Fibroblast of skin of right quadriceps (primary cell): ENCODE measurements around the gene RFX1.
"Not testable (repeated sequence)": the region's sequence is repeated elsewhere in the genome, so short reads cannot be mapped to it uniquely, and the experiment has no call there.

Experiments
- DNase-seq: peaks from one replicate; pipeline ENCODE4 v3.0.0-alpha.2; 2013

RFX1 gene

DNA sequence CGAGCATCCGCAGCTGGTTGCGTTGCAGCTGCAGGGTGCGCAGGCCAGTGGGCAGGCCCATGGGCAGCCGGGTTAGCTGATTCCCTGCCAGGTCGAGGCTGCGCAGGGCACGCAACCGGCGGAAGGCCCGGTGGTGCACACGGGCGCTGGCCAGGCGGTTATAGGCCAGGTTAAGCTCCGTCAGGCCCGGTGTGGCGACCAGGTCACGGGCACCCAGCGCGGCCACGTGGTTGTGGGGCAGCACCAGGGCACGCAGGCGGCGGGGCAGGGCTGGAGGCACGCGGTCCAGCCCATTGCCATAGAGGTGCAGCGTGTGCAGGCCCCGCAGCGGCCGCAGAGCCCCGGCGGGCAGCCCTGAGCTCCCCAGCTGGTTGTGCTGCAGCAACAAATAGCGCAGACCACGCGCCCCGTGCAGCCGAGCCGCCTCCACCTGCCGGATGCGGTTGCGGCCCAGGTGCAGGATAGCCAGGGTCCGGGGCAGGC is 73.2 kb downstream of the RFX1 start:
- DNase-seq = no peak

DNA sequence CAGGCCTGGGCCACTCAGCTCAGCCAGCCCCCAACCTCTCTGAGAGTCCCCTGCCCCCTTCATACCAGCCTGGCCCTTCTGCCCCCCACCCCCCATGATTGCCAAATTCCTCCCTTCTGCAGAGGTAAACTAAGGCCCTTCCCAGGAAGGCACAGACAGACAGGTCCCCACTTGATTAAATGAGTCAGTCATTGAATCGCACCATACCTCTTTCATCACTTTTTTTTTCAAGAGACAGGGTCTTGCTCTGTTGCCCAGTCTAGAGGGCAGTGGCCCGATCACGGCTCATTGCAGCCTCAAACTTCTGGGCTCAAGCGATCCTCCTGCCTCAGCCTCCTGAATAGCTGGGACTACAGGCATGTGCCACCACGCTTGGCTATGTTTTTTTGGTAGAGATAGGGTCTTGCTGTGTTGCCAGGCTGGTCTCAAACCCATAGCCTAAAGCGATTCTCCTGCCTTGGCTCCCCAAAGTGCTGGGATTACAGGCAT is 73.9 kb downstream of the RFX1 start:
- no peak for DNase-seq

DNA sequence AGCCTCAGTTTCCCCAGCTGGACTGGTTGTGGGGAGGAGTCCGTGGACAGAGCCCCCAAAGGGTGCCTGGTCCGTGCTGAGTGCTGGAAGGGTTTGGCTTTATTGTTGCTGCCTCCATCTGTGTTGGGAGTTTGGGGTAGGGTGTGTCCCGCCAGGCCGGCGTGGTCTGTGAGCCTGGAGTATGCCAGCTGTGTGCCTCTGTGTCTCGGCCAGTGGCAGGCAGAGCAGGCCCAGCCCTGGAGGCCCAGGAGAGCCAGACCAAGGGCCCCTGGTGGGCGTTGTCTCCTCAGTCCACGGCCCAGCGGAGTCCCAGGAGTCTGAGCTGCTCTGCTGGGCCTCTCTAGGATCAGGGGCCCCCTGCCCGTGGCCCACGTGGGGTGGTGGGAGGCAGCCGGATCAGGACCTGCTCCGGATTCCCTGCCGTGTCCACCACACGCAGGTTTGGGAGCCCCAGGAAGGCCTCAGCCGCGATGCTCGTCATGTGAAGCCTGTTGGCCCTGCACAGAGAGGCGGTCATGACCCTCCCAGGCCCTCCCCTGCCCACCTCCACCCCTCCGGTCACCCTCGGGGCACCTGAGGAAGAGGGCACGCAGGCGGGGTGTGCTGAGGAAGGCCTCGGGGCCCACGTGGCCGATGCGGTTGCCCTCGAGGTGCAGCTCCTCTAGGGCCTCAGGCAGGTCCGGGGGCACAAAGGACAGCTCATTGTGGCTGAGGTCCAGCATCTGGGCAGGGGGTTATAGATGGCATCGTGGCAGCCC is 74.5 kb downstream of the RFX1 start:
- no peak for DNase-seq

DNA sequence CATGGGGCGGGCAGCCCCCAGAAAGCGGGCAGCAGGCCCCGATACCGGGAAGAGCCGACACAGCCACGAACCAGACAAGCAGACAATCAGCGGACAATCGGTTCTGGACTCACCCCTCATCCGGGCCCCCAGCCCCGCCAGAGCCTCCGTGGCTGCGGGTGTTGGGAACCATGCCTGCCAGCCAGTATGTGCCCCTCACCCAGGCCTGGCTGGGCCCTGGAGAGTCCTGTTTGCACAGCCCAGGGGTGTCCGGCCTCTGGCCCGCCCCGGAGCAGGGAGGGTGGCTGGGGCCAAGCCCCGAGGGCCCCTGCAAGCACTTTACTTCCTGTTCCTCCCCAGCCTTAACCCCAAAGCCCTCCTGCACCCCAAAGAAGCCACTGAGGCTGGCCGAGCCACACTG is 75.7 kb downstream of the RFX1 start:
- DNase-seq = no peak

DNA sequence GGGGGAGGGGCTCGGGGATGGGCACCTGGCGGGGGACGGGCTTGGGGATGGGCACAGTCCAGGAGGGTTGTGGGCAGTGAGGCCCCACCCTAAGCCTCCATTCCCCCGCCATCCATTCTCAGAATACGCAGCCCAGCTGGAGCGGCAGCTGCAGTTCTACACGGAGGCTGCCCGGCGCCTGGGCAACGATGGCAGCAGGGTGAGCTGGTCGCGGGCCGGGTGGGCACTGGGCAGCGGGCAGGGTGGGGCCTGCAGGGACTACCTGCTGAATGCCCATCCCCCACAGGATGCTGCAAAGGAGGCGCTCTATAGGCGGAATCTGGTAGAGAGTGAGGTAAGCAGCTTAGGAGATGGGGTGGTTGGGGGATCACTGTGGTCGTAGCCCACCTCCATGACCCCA is 76.2 kb downstream of the RFX1 start:
- no peak for DNase-seq

DNA sequence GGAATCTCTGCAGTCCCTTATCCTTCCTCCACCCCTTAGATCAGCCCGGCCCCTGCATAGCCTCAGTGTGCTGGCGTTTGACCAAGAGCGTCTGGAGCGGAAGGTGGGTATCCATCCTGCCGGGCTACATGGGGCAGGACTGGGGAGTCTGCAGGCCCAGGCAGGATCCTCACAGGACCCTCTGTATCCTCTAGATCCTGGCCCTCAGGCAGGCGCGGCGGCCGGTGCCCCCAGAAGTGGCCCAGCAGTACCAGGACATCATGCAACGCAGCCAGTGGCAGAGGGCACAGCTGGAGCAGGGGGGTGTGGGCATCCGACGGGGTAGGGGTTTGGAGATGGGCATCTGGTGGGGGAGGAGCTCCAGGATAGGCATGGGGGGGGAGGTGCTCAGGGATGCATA is 76.8 kb downstream of the RFX1 start:
- no peak for DNase-seq

DNA sequence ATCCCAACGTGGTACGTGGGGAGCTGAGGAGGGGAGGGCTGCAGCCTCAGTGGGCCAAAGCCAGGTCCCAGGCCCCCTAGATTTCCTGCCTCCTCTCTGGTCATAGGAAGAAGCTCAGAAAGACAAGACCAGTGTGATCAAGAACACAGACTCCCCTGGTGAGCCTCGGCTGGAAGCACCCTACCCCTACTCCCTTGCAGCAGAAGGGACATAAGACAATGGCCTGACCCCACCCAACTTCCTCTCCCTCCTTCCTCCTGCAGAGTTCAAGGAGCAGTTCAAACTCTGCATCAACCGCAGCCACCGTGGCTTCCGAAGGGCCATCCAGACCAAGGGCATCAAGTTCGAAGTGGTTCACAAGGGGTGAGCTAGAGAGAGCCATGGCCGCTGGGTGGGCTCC is 79.4 kb downstream of the RFX1 start:
- no peak for DNase-seq

DNA sequence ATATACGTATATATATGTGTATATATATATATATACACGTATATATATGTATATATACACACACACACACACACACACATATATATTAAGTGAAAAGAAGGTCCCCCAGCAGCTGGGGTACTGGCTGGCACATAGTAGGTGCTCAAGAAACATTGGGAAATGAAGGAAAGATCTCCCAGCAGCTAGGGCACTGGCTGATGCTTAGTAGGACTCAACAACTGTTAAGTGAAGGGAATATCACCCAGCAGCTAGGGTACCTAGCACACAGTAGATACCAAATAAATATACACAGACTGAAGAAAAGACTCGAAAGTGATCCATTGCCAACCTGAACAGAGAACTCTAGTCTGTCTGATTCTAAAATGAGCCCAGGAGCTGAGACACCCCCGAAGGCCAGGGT is 80.1 kb downstream of the RFX1 start:
- DNase-seq = no peak

DNA sequence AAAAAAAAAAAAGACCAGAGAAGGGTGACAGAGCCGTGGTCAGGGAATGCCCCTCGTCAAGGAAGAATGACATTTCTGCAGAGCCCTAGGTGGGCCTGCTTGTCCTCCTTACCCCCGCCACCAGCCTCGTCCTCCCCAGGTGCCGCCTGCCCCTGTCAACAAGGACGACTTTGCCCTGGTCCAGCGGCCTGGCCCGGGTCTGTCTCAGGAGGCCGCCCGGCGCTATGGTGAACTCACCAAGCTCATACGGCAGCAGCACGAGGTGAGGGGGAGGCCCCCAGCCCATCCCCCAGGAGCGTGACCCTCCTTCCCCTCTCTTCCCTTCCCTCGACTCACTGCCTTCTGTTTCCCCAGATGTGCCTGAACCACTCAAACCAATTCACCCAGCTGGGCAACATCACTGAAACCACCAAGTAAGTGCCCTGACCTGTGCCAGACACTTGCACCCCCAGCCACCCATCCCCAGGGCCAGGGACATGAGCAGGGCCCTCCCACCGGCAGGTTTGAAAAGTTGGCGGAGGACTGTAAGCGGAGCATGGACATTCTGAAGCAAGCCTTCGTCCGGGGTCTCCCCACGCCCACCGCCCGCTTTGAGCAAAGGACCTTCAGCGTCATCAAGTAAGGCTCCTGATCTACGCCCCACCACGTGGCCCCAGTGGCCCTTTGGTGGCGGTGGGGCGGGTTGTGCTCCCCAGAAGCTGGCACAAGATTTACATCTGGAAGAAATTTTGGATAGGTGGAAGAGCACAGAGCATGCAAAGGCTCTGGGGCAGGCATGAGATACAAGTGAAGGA is 82.7 kb downstream of the RFX1 start:
- DNase-seq = no peak

DNA sequence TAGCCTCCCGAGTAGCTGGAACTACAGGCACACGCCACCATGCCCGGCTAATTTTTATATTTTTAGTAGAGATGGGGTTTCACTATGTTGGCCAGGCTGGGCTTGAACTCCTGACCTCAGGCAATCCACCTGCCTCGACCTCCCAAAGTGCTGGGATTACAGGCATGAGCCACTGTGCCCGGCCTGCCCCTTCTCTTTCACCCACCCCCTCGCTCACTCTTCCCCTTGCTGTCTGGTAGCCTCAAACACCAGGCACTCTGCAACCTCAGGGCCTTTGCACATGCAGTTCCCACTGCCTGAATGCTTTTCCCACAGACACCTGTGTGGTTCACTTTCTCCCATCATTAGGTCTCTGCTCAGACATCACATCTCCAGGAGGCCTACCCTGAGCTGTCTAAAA is 84.0 kb downstream of the RFX1 start:
- not testable (repeated sequence) for DNase-seq

DNA sequence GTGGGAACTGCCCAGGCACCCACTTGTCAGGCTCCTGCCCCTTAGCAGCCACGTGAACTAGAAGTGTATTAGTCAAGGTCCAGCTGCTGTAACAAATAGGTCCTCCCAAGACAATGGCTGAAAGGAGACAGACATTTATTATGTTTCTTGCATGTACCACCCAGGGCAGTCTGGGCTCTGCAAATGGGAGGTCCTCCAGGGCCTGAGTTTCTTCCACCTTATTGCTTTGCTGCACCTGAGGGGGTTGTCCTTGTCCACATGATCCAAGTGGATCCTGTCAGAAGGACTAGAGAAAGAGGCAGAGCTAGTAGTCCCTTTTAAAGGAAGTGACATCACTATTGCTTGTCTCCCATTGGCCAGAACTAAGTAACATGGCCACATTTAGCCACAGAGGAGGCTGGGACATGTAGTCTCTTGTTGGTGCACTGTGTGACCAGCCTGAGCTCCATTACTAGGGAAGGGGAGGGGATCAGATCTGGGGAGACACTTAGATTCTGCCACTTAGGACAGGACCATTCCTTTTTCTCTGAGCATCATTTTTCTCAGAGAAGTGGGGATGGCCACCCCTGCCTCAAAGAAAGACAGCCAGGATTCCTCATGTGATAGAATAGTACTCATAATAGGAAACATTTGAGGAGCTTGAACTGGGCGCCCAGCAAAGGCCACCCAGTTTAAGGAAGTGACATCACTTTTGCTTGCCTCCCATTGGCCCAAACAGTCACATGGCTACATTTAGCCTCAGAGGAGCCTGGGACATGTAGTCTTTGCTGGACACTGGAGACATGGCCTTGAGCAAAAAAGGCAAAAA is 85.0 kb downstream of the RFX1 start:
- DNase-seq = peak; percentile 54

DNA sequence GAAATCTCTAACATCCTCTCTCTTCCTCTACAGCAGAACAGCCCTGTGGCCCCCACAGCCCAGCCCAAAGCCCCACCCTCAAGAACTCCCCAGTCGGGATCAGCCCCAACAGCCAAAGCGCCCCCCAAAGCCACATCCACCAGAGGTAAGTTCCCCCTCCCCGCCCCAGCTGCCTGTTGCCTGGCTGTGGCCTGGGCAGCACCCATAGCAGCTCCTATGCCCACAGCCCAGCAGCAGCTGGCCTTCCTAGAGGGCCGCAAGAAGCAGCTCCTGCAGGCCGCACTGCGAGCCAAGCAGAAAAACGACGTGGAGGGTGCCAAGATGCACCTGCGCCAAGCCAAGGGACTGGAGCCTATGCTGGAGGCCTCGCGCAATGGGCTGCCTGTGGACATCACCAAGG is 85.6 kb downstream of the RFX1 start:
- no peak for DNase-seq

DNA sequence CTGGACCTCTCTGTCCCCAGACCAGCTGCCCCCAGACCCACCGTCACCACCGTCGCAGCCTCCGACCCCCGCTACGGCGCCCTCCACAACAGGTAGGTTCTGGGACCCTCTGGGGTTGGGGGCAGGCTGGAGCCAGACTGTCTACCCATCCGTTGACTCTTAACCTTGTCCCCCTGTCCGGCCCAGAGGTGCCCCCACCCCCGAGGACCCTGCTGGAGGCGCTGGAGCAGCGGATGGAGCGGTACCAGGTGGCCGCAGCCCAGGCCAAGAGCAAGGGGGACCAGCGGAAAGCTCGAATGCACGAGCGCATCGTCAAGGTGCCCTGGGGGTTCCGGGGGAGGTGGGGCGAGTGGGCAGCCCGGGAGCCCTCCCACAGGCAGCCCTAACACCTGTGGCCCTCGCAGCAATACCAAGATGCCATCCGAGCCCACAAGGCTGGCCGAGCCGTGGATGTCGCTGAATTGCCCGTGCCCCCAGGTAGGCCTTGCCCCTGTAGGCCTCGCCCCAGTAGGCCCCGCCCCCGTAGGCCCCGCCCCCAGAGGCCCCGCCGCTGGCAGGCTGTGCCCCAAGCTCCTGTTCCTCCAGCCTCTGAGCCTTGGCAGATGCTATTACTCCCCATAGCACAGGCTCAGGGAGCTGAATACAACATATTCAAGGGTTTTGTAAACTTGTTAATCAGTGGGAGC is 87.3 kb downstream of the RFX1 start:
- no peak for DNase-seq

DNA sequence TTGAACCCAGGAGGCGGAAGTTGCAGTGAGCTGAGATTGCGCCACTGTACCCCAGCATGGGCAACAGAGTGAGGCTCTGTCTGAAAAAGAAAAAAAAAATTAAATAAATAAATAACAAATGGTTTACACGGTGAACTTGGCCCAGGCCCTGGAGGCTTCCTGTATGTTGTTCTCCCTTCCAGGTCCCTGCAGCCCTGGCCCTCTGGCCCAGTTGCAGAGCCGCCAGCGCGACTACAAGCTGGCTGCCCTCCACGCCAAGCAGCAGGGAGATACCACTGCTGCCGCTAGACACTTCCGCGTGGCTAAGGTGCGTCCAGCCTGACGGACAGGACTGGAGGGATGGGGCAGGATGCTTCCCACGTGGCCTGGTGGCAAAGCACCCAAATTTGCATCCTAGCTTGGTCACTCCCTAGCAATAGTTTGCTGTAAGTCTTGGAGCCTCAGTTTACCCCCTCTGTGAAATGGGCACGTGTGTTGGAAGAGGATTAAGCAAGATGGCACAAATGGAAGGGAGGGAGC is 88.2 kb downstream of the RFX1 start:
- no peak for DNase-seq

DNA sequence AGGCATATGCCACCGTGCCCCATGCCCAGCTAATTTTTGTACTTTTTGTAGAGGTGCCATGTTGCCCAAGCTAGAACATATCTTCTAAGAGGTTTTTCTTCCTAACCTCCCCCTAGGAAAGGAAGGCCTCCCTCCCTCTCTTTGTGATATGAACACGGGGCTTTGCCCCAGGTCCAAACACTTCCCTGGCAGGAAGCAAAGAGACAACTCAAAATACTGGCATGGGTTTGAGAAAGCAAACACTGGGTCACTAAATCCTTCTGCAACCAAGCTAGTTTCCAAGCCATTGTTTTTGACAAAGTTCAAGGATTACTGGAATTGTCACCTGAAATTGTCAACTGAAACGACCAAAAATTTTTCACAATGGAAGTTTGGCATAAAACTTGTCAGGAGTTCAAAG is 91.3 kb downstream of the RFX1 start:
- no peak for DNase-seq

DNA sequence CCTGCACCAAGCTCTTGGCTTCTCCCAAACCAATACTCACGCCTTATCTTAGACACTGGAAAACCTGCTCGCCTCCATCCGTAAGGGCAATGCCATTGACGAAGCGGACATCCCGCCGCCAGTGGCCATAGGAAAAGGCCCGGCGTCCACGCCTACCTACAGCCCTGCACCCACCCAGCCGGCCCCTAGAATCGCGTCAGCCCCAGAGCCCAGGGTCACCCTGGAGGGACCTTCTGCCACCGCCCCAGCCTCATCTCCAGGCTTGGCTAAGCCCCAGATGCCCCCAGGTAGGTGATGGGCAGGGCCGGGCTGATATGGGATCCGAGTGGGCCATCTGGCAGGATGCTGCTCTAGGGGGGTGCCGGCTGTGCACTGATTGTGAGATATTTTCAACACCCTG is 92.8 kb downstream of the RFX1 start:
- no peak for DNase-seq
